Measurements from ENCODE around the gene TM2D1. TPM values are rescaled to one million over a fixed set of nuclear protein-coding genes. Genes with fewer than 3 reads are reported as not detected.

The TM2D1 gene
- total and polyA plus RNA-seq, 9 of the 15 experiments (the other 6 are each of a cell fraction or from before 2014, with no cell fraction given), result 24.5 to 65.2 (median 47.7) TPM

- TF ChIP-seq PATZ1 (CRISPR knock-in tag; IDR thresholded peaks at IDR 0.05; ENCODE audit: borderline replicate concordance), result no peak
- no peak for TF ChIP-seq ZNF79 (CRISPR knock-in tag; IDR thresholded peaks at IDR 0.05; ENCODE audit: low read depth)
- TF ChIP-seq ARID4B (CRISPR knock-in tag; IDR thresholded peaks at IDR 0.05), result no peak
- no peak for TF ChIP-seq ZNF124 (CRISPR knock-in tag; IDR thresholded peaks at IDR 0.05)
- peak; percentile 99 for TF ChIP-seq ZNF740 (CRISPR knock-in tag; IDR thresholded peaks at IDR 0.05)
- peak in 1 of 2 experiments; percentile 65; a peak in 1 of 4 replicates for TF ChIP-seq ZNF740 (tag; IDR thresholded peaks at IDR 0.05)
- TF ChIP-seq GABPA (tag; conservative IDR thresholded peaks at IDR 0.05; ENCODE audit: low read depth), result peak; percentile 97
- TF ChIP-seq KDM2B (CRISPR knock-in tag; IDR thresholded peaks at IDR 0.05), result no peak; the same call in 1 of the 2 replicates
- peak; percentile 59 for TF ChIP-seq MAX (CRISPR knock-in tag; IDR thresholded peaks at IDR 0.05)
- TF ChIP-seq XRCC3 (IDR thresholded peaks at IDR 0.05), result no peak
- TF ChIP-seq BDP1 (IDR thresholded peaks at IDR 0.05; ENCODE audit: insufficient read depth, insufficient read length), result no peak
- TF ChIP-seq SIX5 (IDR thresholded peaks at IDR 0.05; ENCODE audit: borderline replicate concordance in 1 of 2, insufficient read depth in 1 of 2, low read depth in 1 of 2, low read length in 2 of 2), result peak in 1 of 2 experiments; percentile 16; a peak in 1 of 4 replicates
- TF ChIP-seq SMARCA5 (IDR thresholded peaks at IDR 0.05), result no peak
- peak; percentile 41; the same call in 1 of the 2 replicates for TF ChIP-seq CEBPB (tag; IDR thresholded peaks at IDR 0.05)
- TF ChIP-seq ZNF551 (CRISPR knock-in tag; IDR thresholded peaks at IDR 0.05), result no peak
- no peak for TF ChIP-seq ZNF668 (CRISPR knock-in tag; IDR thresholded peaks at IDR 0.05)
- TF ChIP-seq ZNF644 (tag; IDR thresholded peaks at IDR 0.05; ENCODE audit: low read depth), result no peak
- no peak for TF ChIP-seq ADNP (tag; IDR thresholded peaks at IDR 0.05)
- peak; percentile 90 for TF ChIP-seq POLR2H (tag; IDR thresholded peaks at IDR 0.05; ENCODE audit: low read depth)
These were observed at the start of gene TM2D1 (continued) for GRCh38 chr1:61724813-61725694.

Data from K562 (cell line).